GM12891 (cell line): Measurements from ENCODE around the gene TRAPPC10.

Source experiments
- POLR2A ChIP-seq: IDR thresholded peaks from 2 replicates; pipeline ENCODE4 v1.6.1; 2011; ENCODE audit warnings: low read depth, low read length, control low read depth
- POLR2AphosphoS5 ChIP-seq: IDR thresholded peaks from 2 replicates; pipeline ENCODE4 v1.6.1; 2011; ENCODE audit warnings: low read depth, low read length, control low read depth

DNA sequence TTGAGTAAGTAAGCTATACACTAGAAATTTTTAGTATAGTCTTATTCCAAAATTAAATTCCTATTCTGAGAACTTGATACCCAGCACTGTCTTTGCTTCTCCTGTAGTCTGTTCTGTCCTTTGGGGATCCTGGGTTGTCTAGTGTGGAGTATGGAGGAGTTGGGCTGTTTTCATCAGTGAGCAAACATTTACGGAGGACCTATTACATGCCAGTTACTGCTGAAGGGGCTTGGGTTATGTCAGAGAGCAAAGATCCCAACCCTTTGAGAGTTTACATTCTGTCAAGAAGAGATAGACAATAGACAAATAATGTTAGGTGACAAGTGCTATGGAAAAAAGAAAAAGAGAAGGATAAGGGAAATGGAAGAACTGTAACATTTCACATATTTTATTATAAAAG, 9.0 kb downstream of the TRAPPC10 start:
- TF ChIP-seq POLR2A: no peak
- TF ChIP-seq POLR2AphosphoS5: no peak
